Measurements from ENCODE around the gene ODAD4. TPM values are rescaled to one million over a fixed set of nuclear protein-coding genes. Genes with fewer than 3 reads are reported as not detected.
"Not testable (repeated sequence)": the region's sequence is repeated elsewhere in the genome, so short reads cannot be mapped to it uniquely, and the experiment has no call there.

ODAD4 gene
- total and polyA plus RNA-seq, 4 donors = 0.81 to 3.8 (median 1.9) TPM

DNA sequence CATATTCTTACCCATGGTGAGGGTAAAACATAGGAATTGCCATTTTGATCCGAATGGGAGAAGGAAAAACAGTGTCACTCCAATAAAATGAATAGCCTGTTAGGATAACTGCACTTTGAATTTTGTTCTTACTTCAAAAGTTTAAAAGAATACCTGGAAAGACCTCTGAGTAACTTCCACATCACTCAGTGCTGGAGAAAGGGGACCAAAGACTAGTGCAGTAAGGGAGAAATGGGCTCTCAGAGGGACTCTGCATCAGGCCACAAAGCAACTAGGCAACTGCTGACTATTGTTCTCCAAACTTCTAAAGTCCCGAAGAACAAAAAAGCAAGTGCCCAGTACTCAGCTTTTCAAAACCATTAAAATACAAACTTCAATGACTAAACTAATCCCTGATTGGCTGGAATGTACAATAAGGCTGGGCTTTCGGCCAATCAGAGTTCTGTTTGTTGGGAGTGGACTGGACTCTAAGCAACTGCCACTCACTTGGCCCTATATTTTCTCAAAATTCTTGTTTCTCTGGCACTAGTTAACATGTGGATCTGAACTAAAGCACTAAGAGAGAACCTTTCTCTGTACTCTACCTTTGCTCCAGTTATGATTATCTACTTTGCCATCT lies 80.6 kb downstream of the ODAD4 start:
- Histone ChIP-seq H3K9me3 (ENCODE audit: control insufficient read depth, low read length) (no peaks in the 10 kb centered on the region), H3K36me3 (ENCODE audit: control insufficient read depth in 1 of 2, insufficient read depth in 2 of 2, low read length in 1 of 2) (no peaks in the 10 kb centered on the region), H3K4me3 (ENCODE audit: low read length in 2 of 2) (no peak overlapping the region), H3K27me3 (ENCODE audit: control insufficient read depth in 1 of 2, insufficient read depth in 2 of 2, low read length in 1 of 2) (no peaks in the 10 kb centered on the region), H3K4me1 (ENCODE audit: control insufficient read depth in 1 of 2, insufficient read depth in 2 of 2, low read length in 2 of 2) (peaks cover 0 to 3% of the 10 kb centered on the region in 2 donors), H3K27ac (ENCODE audit: low read depth in 1 of 2, low read length in 2 of 2) (no peak overlapping the region)
- intact Hi-C loops (cut with DNase I) = no loop called here
- WGBS, 2 donors = 94 to 95% methylated on average over 3 of the region's 3 CpGs
- no peak for ATAC-seq (ENCODE audit: low FRiP score)
- no peak for DNase-seq

DNA sequence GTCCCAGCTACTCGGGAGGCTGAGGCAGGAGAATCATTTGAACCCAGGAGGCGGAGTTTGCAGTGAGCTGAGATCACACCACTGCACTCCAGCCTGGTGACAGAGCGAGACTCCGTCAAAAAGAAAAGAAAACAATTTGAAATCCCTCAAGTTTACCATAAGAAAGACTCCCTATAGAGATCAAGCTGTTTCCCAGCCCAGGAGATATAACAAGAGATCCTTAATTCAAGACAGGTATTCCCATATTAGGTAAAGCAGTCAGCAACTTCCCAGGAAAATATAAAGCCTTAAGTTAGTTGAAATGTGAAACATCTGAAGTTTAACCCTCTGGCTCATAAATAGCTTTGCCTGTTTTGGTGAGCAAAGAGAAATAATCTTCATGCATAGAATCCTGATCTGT lies 81.9 kb downstream of the ODAD4 start:
- WGBS, 2 donors = 44 to 66% methylated on average over 4 of the region's 4 CpGs
- DNase-seq; H3K27me3 ChIP-seq (ENCODE audit: control insufficient read depth in 1 of 2, insufficient read depth in 2 of 2, low read length in 1 of 2); H3K36me3 ChIP-seq (ENCODE audit: control insufficient read depth in 1 of 2, insufficient read depth in 2 of 2, low read length in 1 of 2); ATAC-seq (ENCODE audit: low FRiP score); H3K4me1 ChIP-seq (ENCODE audit: control insufficient read depth in 1 of 2, insufficient read depth in 2 of 2, low read length in 2 of 2); H3K4me3 ChIP-seq (ENCODE audit: low read length in 2 of 2); H3K9me3 ChIP-seq (ENCODE audit: control insufficient read depth, low read length); intact Hi-C loops (cut with DNase I); H3K27ac ChIP-seq (ENCODE audit: low read depth in 1 of 2, low read length in 2 of 2): not testable (repeated sequence)

DNA sequence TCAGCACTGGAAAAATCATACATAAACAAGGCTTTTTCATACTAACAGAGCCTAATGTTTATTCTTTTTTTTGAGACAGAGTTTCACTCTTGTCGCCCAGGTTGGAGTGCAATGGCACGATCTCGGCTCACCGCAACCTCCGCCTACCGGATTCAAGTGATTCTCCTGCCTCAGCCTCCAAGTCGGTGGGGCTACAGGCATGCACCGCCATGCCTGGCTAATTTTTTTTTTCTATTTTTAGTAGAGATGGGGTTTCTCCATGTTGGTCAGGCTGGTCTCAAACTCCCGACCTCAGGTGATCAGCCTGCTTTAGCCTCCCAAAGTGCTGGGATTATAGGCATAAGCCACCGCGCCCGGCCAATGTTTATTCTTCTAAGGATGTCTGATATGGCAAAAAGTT lies 83.3 kb downstream of the ODAD4 start:
- DNase-seq; H3K27me3 ChIP-seq (ENCODE audit: control insufficient read depth in 1 of 2, insufficient read depth in 2 of 2, low read length in 1 of 2); H3K36me3 ChIP-seq (ENCODE audit: control insufficient read depth in 1 of 2, insufficient read depth in 2 of 2, low read length in 1 of 2); ATAC-seq (ENCODE audit: low FRiP score); H3K9me3 ChIP-seq (ENCODE audit: control insufficient read depth, low read length); intact Hi-C loops (cut with DNase I); H3K4me1 ChIP-seq (ENCODE audit: control insufficient read depth in 1 of 2, insufficient read depth in 2 of 2, low read length in 2 of 2); H3K4me3 ChIP-seq (ENCODE audit: low read length in 2 of 2); H3K27ac ChIP-seq (ENCODE audit: low read depth in 1 of 2, low read length in 2 of 2): not testable (repeated sequence)
- WGBS, 2 donors = 87 to 91% methylated on average over 12 of the region's 12 CpGs

Other genes starting within 250 kb of the ODAD4 start
- gene EIF1, start 241.7 kb upstream of the ODAD4 start, total RNA-seq = 100 to 1,000 TPM; 582 to 726 TPM
- 100 to 1,000 TPM; 372 to 801 TPM for gene EIF1, start 241.7 kb upstream of the ODAD4 start, polyA plus RNA-seq
- gene GAST, start 218.3 kb upstream of the ODAD4 start, total RNA-seq = not detected
- not detected for gene GAST, start 218.3 kb upstream of the ODAD4 start, polyA plus RNA-seq
- under 1 TPM in 1 of 2 donors, not detected in 1; 0.06 TPM for gene HAP1, start 196.0 kb upstream of the ODAD4 start, total RNA-seq
- not detected for gene HAP1, start 196.0 kb upstream of the ODAD4 start, polyA plus RNA-seq
- 10 to 100 TPM; 35.7 to 41.0 TPM for gene JUP, start 143.9 kb upstream of the ODAD4 start, total RNA-seq
- gene JUP, start 143.9 kb upstream of the ODAD4 start, polyA plus RNA-seq = 10 to 100 TPM; 48.3 to 64.3 TPM
- gene P3H4, start 118.7 kb upstream of the ODAD4 start, total RNA-seq = 10 to 100 TPM; 14.4 to 19.6 TPM
- 10 to 100 TPM; 10.5 to 15.1 TPM for gene P3H4, start 118.7 kb upstream of the ODAD4 start, polyA plus RNA-seq
- 100 to 1,000 TPM; 140 to 172 TPM for gene FKBP10, start 117.6 kb upstream of the ODAD4 start, total RNA-seq
- 100 to 1,000 TPM in 1 of 2 donors, 10 to 100 TPM in 1; 70.5 to 260 TPM for gene FKBP10, start 117.6 kb upstream of the ODAD4 start, polyA plus RNA-seq
- 10 to 100 TPM; 43.5 to 64.3 TPM for gene NT5C3B, start 94.4 kb upstream of the ODAD4 start, total RNA-seq
- 100 to 1,000 TPM; 100 to 155 TPM for gene NT5C3B, start 94.4 kb upstream of the ODAD4 start, polyA plus RNA-seq
- under 1 TPM; 0.36 TPM for gene KLHL10, start 92.8 kb upstream of the ODAD4 start, total RNA-seq
- gene KLHL10, start 92.8 kb upstream of the ODAD4 start, polyA plus RNA-seq = under 1 TPM in 1 of 2 donors, not detected in 1; 0.97 TPM
- gene KLHL11, start 65.2 kb upstream of the ODAD4 start, total RNA-seq = 10 to 100 TPM; 11.9 TPM
- gene KLHL11, start 65.2 kb upstream of the ODAD4 start, polyA plus RNA-seq = 1 to 10 TPM; 1.0 to 1.8 TPM
- gene ACLY, start 11.7 kb upstream of the ODAD4 start, total RNA-seq = 100 to 1,000 TPM in 1 of 2 donors, 10 to 100 TPM in 1; 84.5 to 106 TPM
- 10 to 100 TPM; 14.8 to 26.4 TPM for gene ACLY, start 11.7 kb upstream of the ODAD4 start, polyA plus RNA-seq
- 10 to 100 TPM; 50.2 to 59.3 TPM for gene CNP, start 36.2 kb downstream of the ODAD4 start, total RNA-seq
- gene CNP, start 36.2 kb downstream of the ODAD4 start, polyA plus RNA-seq = 10 to 100 TPM; 15.5 to 36.4 TPM
- gene DNAJC7, start 86.8 kb downstream of the ODAD4 start, total RNA-seq = 10 to 100 TPM; 68.2 to 84.2 TPM
- gene DNAJC7, start 86.8 kb downstream of the ODAD4 start, polyA plus RNA-seq = 10 to 100 TPM; 74.3 to 74.4 TPM
- gene NKIRAS2, start 89.5 kb downstream of the ODAD4 start, total RNA-seq = 10 to 100 TPM; 25.3 to 28.5 TPM
- 10 to 100 TPM; 23.0 to 25.3 TPM for gene NKIRAS2, start 89.5 kb downstream of the ODAD4 start, polyA plus RNA-seq
- gene C17orf113, start 120.0 kb downstream of the ODAD4 start, total RNA-seq = under 1 TPM; 0.32 to 0.96 TPM
- gene C17orf113, start 120.0 kb downstream of the ODAD4 start, polyA plus RNA-seq = under 1 TPM; 0.50 to 0.74 TPM
- not detected for gene ZNF385C, start 167.9 kb downstream of the ODAD4 start, total RNA-seq
- gene ZNF385C, start 167.9 kb downstream of the ODAD4 start, polyA plus RNA-seq = under 1 TPM in 1 of 2 donors, not detected in 1; 0.49 TPM
- gene DHX58, start 182.1 kb downstream of the ODAD4 start, total RNA-seq = 10 to 100 TPM; 11.6 to 24.5 TPM
- 10 to 100 TPM in 1 of 2 donors, 1 to 10 TPM in 1; 3.6 to 45.5 TPM for gene DHX58, start 182.1 kb downstream of the ODAD4 start, polyA plus RNA-seq
- gene KAT2A, start 190.8 kb downstream of the ODAD4 start, total RNA-seq = 10 to 100 TPM; 24.8 to 49.3 TPM
- 100 to 1,000 TPM in 1 of 2 donors, 1 to 10 TPM in 1; 8.9 to 109 TPM for gene KAT2A, start 190.8 kb downstream of the ODAD4 start, polyA plus RNA-seq
- gene HSPB9, start 192.2 kb downstream of the ODAD4 start, total RNA-seq = not detected
- gene HSPB9, start 192.2 kb downstream of the ODAD4 start, polyA plus RNA-seq = under 1 TPM; 0.15 to 0.63 TPM
- 100 to 1,000 TPM; 109 to 130 TPM for gene RAB5C, start 224.4 kb downstream of the ODAD4 start, total RNA-seq
- gene RAB5C, start 224.4 kb downstream of the ODAD4 start, polyA plus RNA-seq = 100 to 1,000 TPM; 122 to 156 TPM